Hepatocyte (in vitro differentiated cells): Measurements from ENCODE around the gene SRRM2. TPM values are rescaled to one million over a fixed set of nuclear protein-coding genes. Genes with fewer than 3 reads are reported as not detected.

ENCODE experiments used
- DNase-seq: peaks from one replicate; pipeline ENCODE4 v3.0.0-alpha.2; 2016; ENCODE audit warnings: low spot score
- H2AFZ ChIP-seq: fragments of 200-600 bp; sonication (generic); 2 replicates; pipeline ENCODE4 v1.6.0; 2016; ENCODE audit warnings: antibody characterized with exemption, mild to moderate bottlenecking
- H3K27ac ChIP-seq: fragments of 200-600 bp; sonication (generic); 2 replicates; pipeline ENCODE4 v1.5.1; 2016; ENCODE audit warnings: mild to moderate bottlenecking
- H3K27me3 ChIP-seq: fragments of 200-600 bp; sonication (generic); 2 replicates; pipeline ENCODE4 v1.6.1; 2016
- H3K36me3 ChIP-seq: fragments of 200-600 bp; sonication (generic); replicated peaks from 2 replicates; pipeline ENCODE4 v1.5.1; 2016; ENCODE audit warnings: low read depth; ENCODE audit not compliant: insufficient read depth
- H3K4me1 ChIP-seq: fragments of 200-600 bp; sonication (generic); 2 replicates; pipeline ENCODE4 v1.5.1; 2016; ENCODE audit warnings: mild to moderate bottlenecking, moderate library complexity; ENCODE audit not compliant: insufficient read depth
- H3K4me2 ChIP-seq: fragments of 200-600 bp; sonication (generic); 2 replicates; pipeline ENCODE4 v1.6.0; 2016
- H3K4me3 ChIP-seq: fragments of 200-600 bp; sonication (generic); 2 replicates; pipeline ENCODE4 v1.5.1; 2016; ENCODE audit warnings: mild to moderate bottlenecking
- H3K79me2 ChIP-seq: fragments of 200-600 bp; sonication (generic); 2 replicates; pipeline ENCODE4 v1.6.0; 2017; ENCODE audit warnings: mild to moderate bottlenecking
- H3K9me2 ChIP-seq: fragments of 200-600 bp; sonication (generic); replicated peaks from 2 replicates; pipeline ENCODE4 v1.6.0; 2017; ENCODE audit warnings: mild to moderate bottlenecking; ENCODE audit not compliant: insufficient read depth
- H3K9me3 ChIP-seq: fragments of 200-600 bp; sonication (generic); 2 replicates; pipeline ENCODE4 v1.5.1; 2016; ENCODE audit warnings: low read depth, mild to moderate bottlenecking
- H4K20me1 ChIP-seq: fragments of 200-600 bp; sonication (generic); 2 replicates; pipeline ENCODE4 v1.6.0; 2016; ENCODE audit warnings: mild to moderate bottlenecking; ENCODE audit not compliant: insufficient read depth, poor library complexity, severe bottlenecking
- CTCF ChIP-seq: fragments of 200-600 bp; sonication (generic); IDR thresholded peaks from 2 replicates; pipeline ENCODE4 v1.5.1; 2016; ENCODE audit warnings: antibody characterized with exemption, mild to moderate bottlenecking; ENCODE audit not compliant: poor library complexity
- EZH2 ChIP-seq: fragments of 200-600 bp; sonication (generic); IDR thresholded peaks from 2 replicates; pipeline ENCODE4 v1.6.1; 2016; ENCODE audit warnings: antibody characterized with exemption, mild to moderate bottlenecking, borderline replicate concordance
- EZH2phosphoT487 ChIP-seq: fragments of 200-600 bp; sonication (generic); IDR thresholded peaks from one replicate; pipeline ENCODE4 v1.6.1; 2018; ENCODE audit warnings: antibody characterized with exemption, mild to moderate bottlenecking, low read depth, moderate library complexity; ENCODE audit not compliant: unreplicated experiment, severe bottlenecking
- WGBS: methylation state at CpG from one replicate; pipeline ENCODE4 v1.1.6; 2016; ENCODE audit warnings: low lambda C conversion rate; ENCODE audit errors: missing lambda C conversion rate; 5-methylcytosine and 5-hydroxymethylcytosine counted together
- polyA plus RNA-seq: library from polyadenylated mRNA; unstranded; fragments of >200 nt; fragmentation: Nextera tagmentation; extraction: Ambion mirVana; gene quantifications from 2 replicates; pipeline ENCODE4 v1.2.1, GENCODE V29; 2016
- total RNA-seq: library from RNA; depleted of rRNA; stranded (reverse); fragments of >200 nt; gene quantifications from 2 replicates; pipeline ENCODE4 v1.2.3, GENCODE V29; 2014

The SRRM2 gene
- total and polyA plus RNA-seq, 2 experiments from 2014 or later, result 142 to 403 TPM

GRCh38 chr16:2761472-2761871 lies 9.0 kb downstream of the SRRM2 start:
- TF ChIP-seq CTCF (no peak), EZH2 (no peak), EZH2phosphoT487 (no peak)
- H3K4me2 ChIP-seq, result no peak overlapping the region
- H3K27me3 ChIP-seq, result no peaks in the 10 kb centered on the region
- H4K20me1 ChIP-seq, result peaks cover 53% of the 10 kb centered on the region
- no peak overlapping the region for H2AFZ ChIP-seq
- no peak overlapping the region for H3K27ac ChIP-seq
- H3K4me3 ChIP-seq, result no peak overlapping the region
- H3K9me2 ChIP-seq, result no peaks in the 10 kb centered on the region
- 95% methylated on average over 9 of the region's 10 CpGs for WGBS
- DNase-seq, result no peak
- H3K9me3 ChIP-seq, result no peaks in the 10 kb centered on the region
- peaks cover 36% of the 10 kb centered on the region for H3K36me3 ChIP-seq
- H3K79me2 ChIP-seq, result peaks cover 100% of the 10 kb centered on the region
- H3K4me1 ChIP-seq, result no peaks in the 10 kb centered on the region

DNA sequence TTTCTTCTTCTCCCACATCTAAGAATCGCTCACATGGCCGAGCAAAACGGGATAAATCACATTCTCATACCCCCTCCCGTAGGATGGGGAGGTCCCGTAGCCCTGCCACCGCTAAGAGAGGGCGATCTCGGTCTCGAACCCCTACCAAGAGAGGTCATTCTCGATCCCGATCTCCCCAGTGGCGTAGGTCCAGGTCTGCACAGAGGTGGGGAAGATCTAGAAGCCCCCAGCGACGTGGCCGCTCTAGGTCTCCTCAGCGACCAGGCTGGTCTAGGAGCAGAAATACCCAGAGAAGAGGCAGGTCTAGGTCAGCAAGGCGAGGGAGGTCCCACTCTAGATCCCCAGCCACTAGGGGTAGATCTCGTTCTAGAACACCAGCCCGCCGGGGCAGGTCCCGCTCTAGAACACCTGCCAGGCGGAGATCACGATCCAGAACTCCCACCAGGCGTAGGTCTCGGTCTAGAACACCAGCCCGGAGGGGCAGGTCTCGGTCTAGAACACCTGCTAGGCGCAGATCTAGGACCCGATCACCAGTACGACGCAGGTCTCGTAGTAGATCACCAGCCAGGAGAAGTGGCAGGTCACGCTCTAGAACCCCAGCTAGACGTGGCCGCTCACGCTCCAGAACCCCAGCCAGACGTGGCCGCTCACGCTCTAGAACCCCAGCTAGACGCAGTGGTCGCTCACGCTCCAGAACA lies 9.6 kb downstream of the SRRM2 start:
- peaks cover 98% of the 10 kb centered on the region for H3K79me2 ChIP-seq
- H2AFZ ChIP-seq, result no peak overlapping the region
- TF ChIP-seq EZH2, result no peak
- TF ChIP-seq EZH2phosphoT487, result no peak
- no peak for TF ChIP-seq CTCF
- peaks cover 52% of the 10 kb centered on the region for H4K20me1 ChIP-seq
- DNase-seq, result no peak
- no peak overlapping the region for H3K4me2 ChIP-seq
- H3K27ac ChIP-seq, result no peak overlapping the region
- peaks cover 36% of the 10 kb centered on the region for H3K36me3 ChIP-seq
- H3K4me1 ChIP-seq, result no peaks in the 10 kb centered on the region
- no peaks in the 10 kb centered on the region for H3K9me3 ChIP-seq
- H3K27me3 ChIP-seq, result no peaks in the 10 kb centered on the region
- WGBS, result 98% methylated on average over 42 of the region's 42 CpGs
- no peak overlapping the region for H3K4me3 ChIP-seq
- no peaks in the 10 kb centered on the region for H3K9me2 ChIP-seq

DNA sequence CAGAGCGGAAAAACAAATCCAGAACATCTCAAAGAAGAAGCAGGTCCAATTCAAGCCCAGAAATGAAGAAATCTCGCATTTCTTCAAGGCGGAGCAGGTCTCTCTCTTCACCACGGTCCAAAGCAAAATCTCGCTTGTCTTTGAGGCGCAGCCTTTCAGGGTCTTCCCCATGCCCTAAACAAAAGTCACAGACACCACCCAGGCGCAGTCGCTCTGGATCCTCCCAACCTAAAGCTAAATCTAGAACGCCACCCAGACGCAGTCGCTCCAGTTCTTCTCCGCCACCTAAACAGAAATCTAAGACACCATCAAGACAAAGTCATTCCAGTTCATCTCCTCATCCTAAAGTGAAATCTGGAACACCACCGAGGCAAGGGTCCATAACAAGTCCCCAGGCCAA lies 10.3 kb downstream of the SRRM2 start:
- Histone ChIP-seq H2AFZ (no peak overlapping the region), H3K4me2 (no peak overlapping the region), H4K20me1 (peaks cover 52% of the 10 kb centered on the region), H3K4me3 (no peak overlapping the region), H3K4me1 (no peaks in the 10 kb centered on the region), H3K27me3 (no peaks in the 10 kb centered on the region), H3K9me3 (no peaks in the 10 kb centered on the region), H3K27ac (no peak overlapping the region), H3K9me2 (no peaks in the 10 kb centered on the region), H3K36me3 (peaks cover 36% of the 10 kb centered on the region), H3K79me2 (peaks cover 96% of the 10 kb centered on the region)
- TF ChIP-seq EZH2phosphoT487, result no peak
- no peak for TF ChIP-seq EZH2
- no peak for TF ChIP-seq CTCF
- no peak for DNase-seq
- over 99% methylated on average over 13 of the region's 13 CpGs for WGBS
